ENCODE data around the gene CXorf49. TPM values are rescaled to one million over a fixed set of nuclear protein-coding genes. Genes with fewer than 3 reads are reported as not detected.
"Not testable (repeated sequence)": the region's sequence is repeated elsewhere in the genome, so short reads cannot be mapped to it uniquely, and the experiment has no call there.

CXorf49 gene
- total RNA-seq, 2 donors from 2014 or later = not detected

DNA sequence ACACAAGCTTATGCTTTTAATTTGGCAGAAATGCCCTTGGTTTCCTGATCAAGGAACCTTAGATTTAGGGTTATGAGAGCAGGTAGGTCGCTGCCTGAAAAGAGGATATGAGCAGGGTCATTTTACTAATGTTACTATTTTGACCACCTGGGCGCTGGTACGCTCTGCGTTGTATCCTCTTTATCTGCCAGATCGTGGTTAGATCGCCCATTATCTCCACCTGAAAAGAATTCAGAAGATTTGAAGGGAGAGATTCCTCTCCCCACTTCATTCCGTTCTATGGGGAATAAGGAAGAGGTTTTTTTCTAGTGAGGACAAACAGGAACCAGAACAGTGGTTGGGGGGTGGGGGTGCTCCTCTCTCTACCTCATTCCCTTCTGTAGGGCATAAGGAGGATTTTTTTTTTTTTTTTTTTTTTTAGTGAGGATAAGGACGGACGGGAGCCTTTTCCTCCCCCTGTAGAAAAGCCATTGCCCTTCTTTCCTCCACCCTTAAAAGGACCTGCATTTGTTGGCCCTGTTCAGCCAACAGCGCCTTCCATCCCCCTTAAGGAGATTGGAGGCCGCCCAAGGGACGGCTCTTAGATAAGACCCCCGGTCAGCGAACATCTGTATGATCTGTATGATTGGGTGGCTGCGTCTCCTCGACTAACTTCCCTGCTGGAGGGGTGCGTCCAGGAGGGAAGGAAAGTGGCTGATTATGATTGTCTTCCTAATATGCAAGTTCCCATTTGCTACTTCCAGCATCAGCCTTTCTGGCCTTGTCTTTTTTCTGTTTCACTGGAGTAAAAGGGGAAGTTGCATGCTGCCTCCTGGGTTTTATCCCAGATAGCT lies 20.4 kb downstream of the CXorf49 start:
- H3K36me3 ChIP-seq; H3K4me3 ChIP-seq; H3K27me3 ChIP-seq; H3K27ac ChIP-seq; DNase-seq (ENCODE audit: low spot score); H3K4me1 ChIP-seq; H3K9me3 ChIP-seq: not testable (repeated sequence)

DNA sequence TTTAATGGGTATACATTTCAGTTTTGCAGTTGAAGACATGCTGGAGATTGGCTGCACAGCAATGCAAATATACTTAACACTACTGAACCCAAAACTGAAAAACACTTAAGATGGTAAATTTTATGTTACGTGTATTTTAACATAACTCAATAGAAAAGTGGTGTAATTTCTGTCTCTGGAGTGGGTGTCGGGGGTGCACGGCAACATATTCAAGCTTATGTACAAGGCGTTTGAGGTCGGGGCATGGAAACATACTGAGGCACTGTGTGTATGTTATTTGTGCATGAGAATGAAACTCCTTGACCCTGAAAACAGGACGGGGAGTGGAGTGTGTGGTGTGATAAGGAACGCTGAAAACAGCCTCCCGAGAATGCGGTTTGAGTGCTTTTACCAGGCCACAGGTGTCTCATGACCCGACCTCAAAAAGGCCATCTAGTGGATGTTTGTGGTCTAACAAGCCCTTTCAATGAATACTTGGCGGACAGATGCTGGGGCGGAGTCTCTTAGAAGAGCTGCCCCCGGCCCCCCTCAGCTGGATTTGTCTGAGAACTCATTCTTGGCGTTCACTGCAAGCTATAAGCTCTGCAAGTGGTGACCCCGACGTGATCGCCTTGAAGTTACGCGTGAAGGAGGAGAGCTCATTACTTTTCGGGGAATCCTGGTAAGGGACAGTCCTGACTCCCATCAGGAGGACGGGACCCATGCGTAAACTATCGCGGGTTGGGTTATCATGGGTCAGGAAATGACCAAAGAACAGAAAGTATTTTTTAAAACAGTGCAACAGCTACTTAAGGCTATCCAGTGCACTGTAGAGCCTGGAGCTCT lies 21.2 kb downstream of the CXorf49 start:
- not testable (repeated sequence) for H3K27me3 ChIP-seq; H3K4me3 ChIP-seq; H3K4me1 ChIP-seq; H3K9me3 ChIP-seq; H3K27ac ChIP-seq; H3K36me3 ChIP-seq; DNase-seq (ENCODE audit: low spot score)

DNA sequence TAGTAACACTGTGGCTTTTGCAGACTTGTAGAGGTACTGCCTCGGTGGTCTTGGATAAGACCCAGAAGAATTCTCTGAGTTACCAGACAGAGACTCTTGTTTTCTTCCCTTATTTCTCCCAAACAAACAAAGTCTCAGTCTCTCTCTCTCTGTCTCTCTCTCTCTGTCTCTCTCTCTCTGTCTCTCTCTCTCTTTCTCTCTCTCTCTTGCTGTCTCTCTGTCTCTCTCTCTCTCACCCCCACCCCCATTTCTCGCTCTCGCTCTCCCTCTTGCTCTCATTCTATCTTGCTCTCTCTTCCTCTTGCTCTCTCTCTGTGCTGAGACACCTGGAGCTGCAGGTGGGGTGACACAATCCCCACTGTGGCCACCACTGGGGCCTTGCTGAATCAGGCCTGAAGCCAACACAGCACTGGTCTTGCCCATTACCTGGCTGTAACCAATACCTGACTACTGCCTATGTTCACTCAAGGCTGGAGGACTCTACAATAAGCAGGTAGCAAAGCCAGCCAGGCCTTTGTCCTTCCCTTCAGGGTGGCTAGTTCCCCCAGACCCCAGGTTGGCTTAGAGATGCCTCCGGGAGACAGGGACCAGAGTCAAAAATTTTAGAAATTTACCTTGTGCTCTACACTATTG lies 38.4 kb downstream of the CXorf49 start:
- H3K4me1 ChIP-seq = no peaks in the 10 kb centered on the region
- DNase-seq (ENCODE audit: low spot score) = no peak
- no peaks in the 10 kb centered on the region for H3K9me3 ChIP-seq
- H3K27me3 ChIP-seq = no peaks in the 10 kb centered on the region
- TF ChIP-seq, protein P1, sequence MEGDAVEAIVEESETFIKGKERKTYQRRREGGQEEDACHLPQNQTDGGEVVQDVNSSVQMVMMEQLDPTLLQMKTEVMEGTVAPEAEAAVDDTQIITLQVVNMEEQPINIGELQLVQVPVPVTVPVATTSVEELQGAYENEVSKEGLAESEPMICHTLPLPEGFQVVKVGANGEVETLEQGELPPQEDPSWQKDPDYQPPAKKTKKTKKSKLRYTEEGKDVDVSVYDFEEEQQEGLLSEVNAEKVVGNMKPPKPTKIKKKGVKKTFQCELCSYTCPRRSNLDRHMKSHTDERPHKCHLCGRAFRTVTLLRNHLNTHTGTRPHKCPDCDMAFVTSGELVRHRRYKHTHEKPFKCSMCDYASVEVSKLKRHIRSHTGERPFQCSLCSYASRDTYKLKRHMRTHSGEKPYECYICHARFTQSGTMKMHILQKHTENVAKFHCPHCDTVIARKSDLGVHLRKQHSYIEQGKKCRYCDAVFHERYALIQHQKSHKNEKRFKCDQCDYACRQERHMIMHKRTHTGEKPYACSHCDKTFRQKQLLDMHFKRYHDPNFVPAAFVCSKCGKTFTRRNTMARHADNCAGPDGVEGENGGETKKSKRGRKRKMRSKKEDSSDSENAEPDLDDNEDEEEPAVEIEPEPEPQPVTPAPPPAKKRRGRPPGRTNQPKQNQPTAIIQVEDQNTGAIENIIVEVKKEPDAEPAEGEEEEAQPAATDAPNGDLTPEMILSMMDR (IDR thresholded peaks at IDR 0.05) = no peak
- H3K27ac ChIP-seq = no peak overlapping the region
- H3K4me3 ChIP-seq = no peak overlapping the region
- no peaks in the 10 kb centered on the region for H3K36me3 ChIP-seq

DNA sequence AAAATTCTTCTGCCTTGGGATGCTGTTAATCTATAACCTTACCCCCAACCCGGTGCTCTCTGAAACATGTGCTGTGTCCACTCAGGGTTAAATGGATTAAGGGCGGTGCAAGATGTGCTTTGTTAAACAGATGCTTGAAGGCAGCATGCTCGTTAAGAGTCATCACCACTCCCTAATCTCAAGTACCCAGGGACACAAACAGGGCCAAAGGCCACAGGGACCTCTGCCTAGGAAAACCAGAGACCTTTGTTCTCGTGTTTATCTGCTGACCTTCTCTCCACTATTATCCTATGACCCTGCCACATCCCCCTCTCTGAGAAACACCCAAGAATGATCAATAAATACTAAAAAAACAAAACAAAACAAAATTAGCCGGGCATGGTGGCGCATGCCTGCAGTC lies 40.9 kb downstream of the CXorf49 start:
- not testable (repeated sequence) for H3K9me3 ChIP-seq; H3K27ac ChIP-seq; H3K4me1 ChIP-seq; H3K27me3 ChIP-seq; H3K4me3 ChIP-seq; DNase-seq (ENCODE audit: low spot score); H3K36me3 ChIP-seq

DNA sequence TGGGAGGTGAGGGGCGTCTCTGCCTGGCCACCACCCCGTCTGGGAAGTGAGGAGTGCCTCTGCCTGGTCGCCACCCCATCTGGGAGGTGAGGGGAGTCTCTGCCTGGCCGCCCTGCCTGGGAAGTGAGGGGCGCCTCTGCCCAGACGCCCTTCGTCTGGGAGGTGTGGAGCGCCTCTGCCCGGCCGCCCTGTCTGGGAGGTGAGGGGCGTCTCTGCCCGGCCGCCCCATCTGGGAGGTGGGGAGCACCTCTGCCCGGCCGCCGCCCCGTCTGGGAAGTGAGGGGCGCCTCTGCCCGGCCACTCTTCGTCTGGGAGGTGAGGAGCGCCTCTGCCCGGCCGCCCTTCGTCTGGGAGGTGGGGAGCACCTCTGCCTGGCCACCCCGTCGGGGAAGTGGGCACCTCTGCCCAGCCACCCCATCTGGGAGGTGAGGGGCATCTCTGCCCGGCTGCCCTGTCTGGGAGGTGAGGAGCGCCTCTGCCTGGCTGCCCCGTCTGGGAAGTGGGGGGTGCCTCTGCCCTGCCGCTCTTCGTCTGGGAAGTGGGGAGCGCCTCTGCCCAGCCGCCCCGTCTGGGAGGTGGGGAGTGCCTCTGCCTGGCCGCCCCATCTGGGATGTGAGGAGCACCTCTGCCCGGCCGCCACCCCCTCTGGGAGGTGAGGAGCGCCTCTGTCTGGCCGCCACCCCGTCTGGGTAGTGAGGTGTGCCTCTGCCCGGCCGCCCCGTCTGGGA lies 41.9 kb downstream of the CXorf49 start:
- not testable (repeated sequence) for H3K4me1 ChIP-seq; H3K27ac ChIP-seq; H3K4me3 ChIP-seq; DNase-seq (ENCODE audit: low spot score); H3K36me3 ChIP-seq; H3K9me3 ChIP-seq; H3K27me3 ChIP-seq

DNA sequence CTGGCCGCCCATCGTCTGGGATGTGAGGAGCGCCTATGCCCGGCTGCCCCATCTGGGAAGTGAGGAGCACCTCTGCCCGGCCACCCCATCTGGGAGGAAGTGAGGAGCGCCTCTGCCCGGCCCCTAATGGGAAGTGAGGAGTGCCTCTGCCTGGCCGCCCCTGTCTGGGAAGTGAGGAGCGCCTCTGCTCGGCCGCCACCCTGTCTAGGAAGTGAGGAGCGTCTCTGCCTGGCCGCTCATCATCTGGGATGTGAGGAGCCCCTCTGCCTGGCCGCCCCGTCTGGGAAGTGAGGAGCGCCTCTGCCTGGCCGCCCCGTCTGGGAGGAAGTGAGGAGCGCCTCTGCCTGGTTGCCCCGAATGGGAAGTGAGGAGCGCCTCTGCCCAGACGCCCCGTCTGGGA lies 42.4 kb downstream of the CXorf49 start:
- not testable (repeated sequence) for DNase-seq (ENCODE audit: low spot score); H3K4me3 ChIP-seq

DNA sequence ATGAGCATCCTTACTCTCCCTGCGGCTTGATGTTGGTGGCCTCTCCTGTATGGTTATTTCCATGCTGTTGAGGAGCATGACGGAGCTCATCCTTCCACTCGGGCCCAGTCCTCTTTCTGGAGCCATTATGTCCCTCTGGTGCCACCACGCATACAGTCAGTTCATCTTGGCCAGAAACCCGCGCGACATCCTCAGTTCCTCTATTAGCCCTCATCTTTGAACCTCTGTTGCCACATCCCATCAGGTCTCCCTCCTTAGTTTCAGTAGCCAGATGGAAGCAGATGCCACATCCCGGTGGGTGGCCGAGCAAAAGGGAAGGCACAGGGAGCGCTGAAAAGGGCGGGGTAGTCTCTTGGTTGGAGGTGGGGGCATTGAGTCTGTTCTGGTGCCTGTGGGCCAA lies 46.1 kb downstream of the CXorf49 start:
- Histone ChIP-seq H3K27me3 (no peaks in the 10 kb centered on the region), H3K36me3 (no peaks in the 10 kb centered on the region), H3K4me1 (no peaks in the 10 kb centered on the region), H3K27ac (no peak overlapping the region), H3K4me3 (no peak overlapping the region), H3K9me3 (no peaks in the 10 kb centered on the region)
- DNase-seq (ENCODE audit: low spot score) = peak; percentile 21
- TF ChIP-seq, protein P1 (IDR thresholded peaks at IDR 0.05) = no peak

More for the DNA sequence above, 42.4 kb downstream of the CXorf49 start:
- not testable (repeated sequence) for H3K4me1 ChIP-seq, H3K27me3 ChIP-seq, H3K36me3 ChIP-seq, H3K9me3 ChIP-seq, H3K27ac ChIP-seq
